ENCODE data around the gene SLC29A3. TPM values are rescaled to one million over a fixed set of nuclear protein-coding genes. Genes with fewer than 3 reads are reported as not detected.

Gene SLC29A3
- total and polyA plus RNA-seq, 2 of the 8 experiments (the other 6 are each of a cell fraction or from before 2014, with no cell fraction given): 14.0 to 24.6 TPM

- no peaks in the 10 kb centered on the region for H3K23me2 ChIP-seq (ENCODE audit: low read depth, low read length)
- 80% methylated on average over 3 of the region's 3 CpGs; no CpG with 5 or more reads in 1 of the 2 experiments for WGBS, 2 experiments (ENCODE audit: extremely low coverage in 1 of 2, insufficient coverage in 1 of 2, insufficient read length in 1 of 2, insufficient replicate concordance in 2 of 2, low coverage in 1 of 2, low lambda C conversion rate in 2 of 2, missing lambda C conversion rate in 1 of 2)
- H2AK5ac ChIP-seq (ENCODE audit: low read depth, low read length): no peak overlapping the region
- H3K23ac ChIP-seq (ENCODE audit: insufficient read length): no peak overlapping the region
- no peak overlapping the region for H3K14ac ChIP-seq (ENCODE audit: insufficient read length)
- H3K79me1 ChIP-seq (ENCODE audit: low read depth, low read length): no peaks in the 10 kb centered on the region
- ChIA-PET POLR2A (ENCODE audit: partially characterized antibody) (interaction anchor here (0.7 kb wide), 2 partner anchors 14 to 78 kb away, joined by 3 to 4 read pairs; no protein-coding TSS in a partner anchor), CTCF (ENCODE audit: partially characterized antibody) (interaction anchor here (0.8 to 3.9 kb wide), 14 partner anchors 8 to 315 kb away, joined by 3 to 21 read pairs (median 6); partner anchors contain the start of gene SLC29A3)
- H2BK15ac ChIP-seq (ENCODE audit: low read length): 0 out of 2 replicates have a peak overlapping the region, but pooled peaks have one; percentile 46
- H3K4me3 ChIP-seq (ENCODE audit: extremely low read depth in 1 of 4, insufficient read depth in 2 of 4, low read depth in 3 of 4, low read length in 4 of 4): no peak overlapping the region
- no peak overlapping the region for H3K9ac ChIP-seq (replicated peaks in 1 of 4; ENCODE audit: extremely low read depth in 1 of 4, low read depth in 3 of 4, low read length in 3 of 4)
- no peak overlapping the region for H3K4me2 ChIP-seq (ENCODE audit: insufficient read depth in 1 of 2, low read depth in 2 of 2, low read length in 2 of 2)
- H3K27ac ChIP-seq (ENCODE audit: low read depth, low read length): no peak overlapping the region
- H3K4ac ChIP-seq (replicated peaks; ENCODE audit: insufficient read length, low read depth, low read length): no peak overlapping the region
- TF ChIP-seq RBBP5 (IDR thresholded peaks at IDR 0.05; ENCODE audit: borderline replicate concordance, low read depth, low read length): no peak
- TF ChIP-seq EP300 (IDR thresholded peaks at IDR 0.05; ENCODE audit: borderline replicate concordance in 1 of 2, low read depth in 2 of 2, low read length in 2 of 2): no peak
- no peak for TF ChIP-seq KDM4A (IDR thresholded peaks at IDR 0.05; ENCODE audit: low read depth, low read length, severe bottlenecking)
- TF ChIP-seq SIRT6 (IDR thresholded peaks at IDR 0.05; ENCODE audit: low read length): no peak
- no peak for TF ChIP-seq RXRA (IDR thresholded peaks at IDR 0.05; ENCODE audit: insufficient read depth, low read depth, low read length)
- no peak for TF ChIP-seq NANOG (IDR thresholded peaks at IDR 0.05; ENCODE audit: insufficient read depth, low read depth, low read length, poor library complexity, severe bottlenecking)
- no peak for TF ChIP-seq KDM5A (IDR thresholded peaks at IDR 0.05; ENCODE audit: low read length)
- TF ChIP-seq TAF1 (IDR thresholded peaks at IDR 0.05; ENCODE audit: low read depth, low read length): no peak
- TF ChIP-seq USF2 (IDR thresholded peaks at IDR 0.05; ENCODE audit: low read length): no peak
- TF ChIP-seq CREB1 (IDR thresholded peaks at IDR 0.05): no peak
- no peak overlapping the region for H4K5ac ChIP-seq (ENCODE audit: insufficient read length, low read depth, low read length)
- FAIRE-seq (no peak), DNase-seq (ENCODE audit: low read depth in 1 of 2, low spot score in 2 of 2) (peak in 1 of 2 experiments; percentile 6)
- peak overlapping the region; percentile 60; the same call in 1 of the 2 replicates for H2BK12ac ChIP-seq (ENCODE audit: low read depth, low read length)
- H2BK5ac ChIP-seq (ENCODE audit: low read depth, low read length): no peak overlapping the region
- H4K91ac ChIP-seq (replicated peaks; ENCODE audit: insufficient read length, low read length): no peak overlapping the region
- no peak overlapping the region for H2BK120ac ChIP-seq (replicated peaks; ENCODE audit: low read depth, low read length)
- H3K18ac ChIP-seq (ENCODE audit: extremely low read depth, low read length): no peak overlapping the region
- no peaks in the 10 kb centered on the region for H4K20me1 ChIP-seq (replicated peaks in 1 of 2; ENCODE audit: control insufficient read depth in 1 of 2, insufficient read depth in 2 of 2, low read length in 2 of 2)
- H3K27me3 ChIP-seq (replicated peaks in 1 of 4; ENCODE audit: control insufficient read depth in 3 of 4, extremely low read depth in 1 of 4, insufficient read depth in 3 of 4, low read length in 3 of 4): peaks cover 0 to 18% (median 10%) of the 10 kb centered on the region in 4 experiments; a peak in 5 of 7 replicates
- no peaks in the 10 kb centered on the region for H3K36me3 ChIP-seq (ENCODE audit: control insufficient read depth in 2 of 4, insufficient read depth in 4 of 4, low read length in 3 of 4)
- H4K8ac ChIP-seq (ENCODE audit: extremely low read depth, insufficient read depth, low read length): no peak overlapping the region
- H3K9me3 ChIP-seq (ENCODE audit: insufficient read depth in 2 of 2, low read depth in 1 of 2, low read length in 1 of 2): no peaks in the 10 kb centered on the region
- no peak overlapping the region for H2BK20ac ChIP-seq (ENCODE audit: low read length)
- H3K79me2 ChIP-seq (ENCODE audit: control insufficient read depth in 1 of 2, insufficient read depth in 2 of 2, low read length in 2 of 2): no peaks in the 10 kb centered on the region
- no peak overlapping the region for H2AFZ ChIP-seq (ENCODE audit: low read length)
- H3K56ac ChIP-seq (replicated peaks; ENCODE audit: insufficient read length, low read depth, low read length): no peak overlapping the region
- peaks cover 0 to 3% (median 0%) of the 10 kb centered on the region in 4 experiments; a peak in 2 of 7 replicates for H3K4me1 ChIP-seq (replicated peaks in 1 of 4; ENCODE audit: control insufficient read depth in 3 of 4, insufficient read depth in 4 of 4, low read length in 3 of 4)
These were observed 72.0 kb downstream of the SLC29A3 start for GRCh38 chr10:71390921-71391690.

Measured in H1 (cell line).